DOHH2 (cell line): ENCODE results near the gene OBSCN.

Experiments used
- CTCF ChIP-seq: fragments of 200-600 bp; sonication (generic); IDR thresholded peaks from one replicate; pipeline ENCODE4 v1.5.1; 2014; ENCODE audit warnings: antibody characterized with exemption, mild to moderate bottlenecking, low read depth, low read length; ENCODE audit not compliant: poor library complexity, severe bottlenecking
- EZH2phosphoT487 ChIP-seq: fragments of 200-600 bp; sonication (generic); IDR thresholded peaks from 2 replicates; pipeline ENCODE4 v1.6.1; 2017; ENCODE audit warnings: borderline replicate concordance, mild to moderate bottlenecking, antibody characterized with exemption, low read length, moderate library complexity, mixed read lengths

- TF ChIP-seq CTCF (no peak), EZH2phosphoT487 (no peak)
Measured at GRCh38 chr1:228392111-228392936, 184.5 kb downstream of the OBSCN start.
